Skeletal muscle tissue (tissue), 4 donors: ENCODE results near the gene ZNF516. TPM values are rescaled to one million over a fixed set of nuclear protein-coding genes. Genes with fewer than 3 reads are reported as not detected.

ENCODE experiments used
- H3K27ac ChIP-seq: one replicate; pipeline ENCODE4 v1.7.0; 2013; ENCODE audit warnings: mild to moderate bottlenecking, low read depth, low read length, inconsistent platforms
- H3K27me3 ChIP-seq, 3 donors: one replicate each; pipeline ENCODE4 v1.7.0; 2013; ENCODE audit warnings: low read length in 3 of 3; ENCODE audit not compliant: control insufficient read depth in 3 of 3, insufficient read depth in 3 of 3
- H3K36me3 ChIP-seq, 3 donors: one replicate each; pipeline ENCODE4 v1.7.0; 2013; ENCODE audit warnings: low read length in 3 of 3; ENCODE audit not compliant: control insufficient read depth in 3 of 3, insufficient read depth in 3 of 3
- H3K4me1 ChIP-seq, 3 donors: one replicate each; pipeline ENCODE4 v1.7.0; 2013; ENCODE audit warnings: low read length in 3 of 3, mild to moderate bottlenecking in 3 of 3; ENCODE audit not compliant: control insufficient read depth in 3 of 3, insufficient read depth in 3 of 3
- H3K4me3 ChIP-seq, 3 donors: one replicate each; pipeline ENCODE4 v1.7.0; 2013; ENCODE audit warnings: low read length in 3 of 3
- H3K9ac ChIP-seq, 3 donors: one replicate each; pipeline ENCODE4 v1.7.0; 2013; ENCODE audit warnings: low read length in 3 of 3, mild to moderate bottlenecking in 3 of 3, moderate library complexity in 2 of 3, low read depth in 1 of 3
- H3K9me3 ChIP-seq, 3 donors: one replicate each; pipeline ENCODE4 v1.7.0; 2013; ENCODE audit warnings: low read length in 3 of 3; ENCODE audit not compliant: control insufficient read depth in 3 of 3
- total RNA-seq: library from RNA; depleted of rRNA; stranded (reverse); fragments of >200 nt; gene quantifications from one replicate; pipeline ENCODE4 v1.2.3, GENCODE V29; 2014
- donor health status: Osteomylitis.

ZNF516 gene
- total RNA-seq, 1 donor from 2014 or later, result 33.9 TPM

DNA sequence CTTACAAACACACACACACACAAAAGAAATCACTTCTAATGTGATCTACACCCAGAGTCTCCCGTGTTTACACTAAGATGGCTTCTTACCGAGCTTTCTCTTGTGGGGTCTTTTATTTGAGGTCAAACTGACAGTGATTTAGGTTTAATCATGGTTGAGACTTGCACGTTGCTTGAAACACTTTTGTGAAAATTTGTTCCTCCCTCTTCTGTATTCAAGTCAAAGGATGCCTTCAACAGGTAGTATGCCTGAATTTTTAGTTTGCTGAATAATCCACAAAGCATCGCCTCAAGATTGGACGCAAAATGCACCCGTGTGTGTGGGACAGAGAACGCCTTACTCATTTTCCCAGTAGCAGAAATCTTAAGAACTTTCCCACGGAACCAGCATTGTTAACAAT lies 4.0 kb upstream of the ZNF516 start:
- H3K27me3 ChIP-seq, result no peaks in the 10 kb centered on the region
- H3K27ac ChIP-seq, result no peak overlapping the region
- H3K4me3 ChIP-seq, result no peak overlapping the region
- no peaks in the 10 kb centered on the region for H3K9me3 ChIP-seq
- H3K9ac ChIP-seq, result no peak overlapping the region
- no peaks in the 10 kb centered on the region for H3K36me3 ChIP-seq
- H3K4me1 ChIP-seq, result peaks cover 5 to 8% (median 6%) of the 10 kb centered on the region in 3 donors

DNA sequence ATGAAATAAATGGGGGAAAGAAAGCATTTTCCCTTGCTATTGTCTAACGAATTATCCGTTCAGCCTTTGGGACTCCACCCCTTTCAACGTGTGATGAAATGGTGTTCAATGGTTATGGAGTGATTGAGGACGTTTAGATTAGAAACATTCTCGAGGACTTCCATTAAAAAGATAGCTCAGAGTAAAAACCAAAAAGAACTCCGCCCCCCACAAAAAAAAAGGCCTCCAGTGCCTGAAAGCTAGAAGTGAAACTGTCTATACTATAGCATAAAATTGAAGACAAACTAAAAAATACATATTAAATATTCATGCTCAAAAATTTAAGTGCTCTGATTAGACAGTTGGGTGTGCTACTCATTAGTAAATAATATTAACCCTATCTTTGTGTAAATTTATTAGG lies 3.0 kb upstream of the ZNF516 start:
- Histone ChIP-seq H3K27ac (no peak overlapping the region), H3K4me3 (no peak overlapping the region), H3K4me1 (peaks cover 6 to 10% (median 8%) of the 10 kb centered on the region in 3 donors), H3K9me3 (no peaks in the 10 kb centered on the region), H3K27me3 (no peaks in the 10 kb centered on the region), H3K36me3 (no peaks in the 10 kb centered on the region), H3K9ac (no peak overlapping the region)

DNA sequence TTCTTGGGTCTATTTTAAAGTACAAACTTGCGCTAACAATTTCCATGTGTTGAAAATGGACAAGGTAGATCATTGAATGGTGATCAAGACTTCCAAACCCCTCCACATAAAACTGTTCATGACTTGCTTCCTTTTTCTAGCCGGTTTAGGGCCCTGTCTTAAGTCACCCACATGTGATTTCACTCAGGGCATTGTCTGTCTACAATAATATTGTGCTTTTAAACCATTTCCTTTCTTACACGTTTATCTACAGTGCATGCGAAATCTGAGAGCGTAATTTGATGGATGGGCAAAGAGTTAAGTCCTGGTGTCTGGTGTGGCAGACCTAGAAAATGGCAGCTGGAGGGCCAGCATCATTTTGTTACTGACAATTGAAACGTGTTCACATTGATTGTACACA lies 2.0 kb upstream of the ZNF516 start:
- peaks cover 10 to 16% (median 12%) of the 10 kb centered on the region in 3 donors for H3K4me1 ChIP-seq

DNA sequence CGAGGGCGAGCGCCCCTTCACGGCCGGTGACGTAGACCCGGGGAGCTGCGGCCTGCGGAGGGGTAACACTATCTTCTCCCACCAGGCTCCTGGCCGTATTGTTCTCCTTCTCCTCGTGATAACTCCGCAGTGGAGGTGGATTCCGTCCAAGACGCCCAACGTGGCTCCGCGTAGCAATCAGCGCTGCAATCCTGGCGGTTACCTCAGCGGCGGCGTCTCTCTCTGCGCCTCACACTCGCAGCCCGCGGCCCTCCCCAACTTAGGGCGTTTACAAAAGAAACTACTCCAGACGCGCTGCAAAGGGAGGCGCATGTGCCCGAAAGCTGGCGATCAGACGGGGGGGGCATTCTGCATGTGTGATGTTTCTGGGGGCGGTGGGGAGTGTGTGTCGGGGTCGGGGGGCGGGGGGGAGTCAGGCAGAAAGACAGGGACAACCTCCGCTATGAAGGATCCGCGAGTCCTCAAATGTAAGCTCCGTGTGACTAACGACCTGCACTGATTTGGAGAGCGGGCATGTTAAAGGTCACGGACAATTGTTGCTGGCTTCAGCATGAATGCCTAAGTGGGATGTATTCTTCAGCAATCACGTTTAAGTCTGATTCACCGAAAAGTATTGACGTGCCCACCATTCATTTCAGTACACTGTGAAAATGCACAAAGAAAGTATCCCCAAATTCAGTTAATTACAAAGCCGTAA lies 1.3 kb upstream of the ZNF516 start:
- H3K9me3 ChIP-seq, result no peaks in the 10 kb centered on the region
- H3K36me3 ChIP-seq, result no peaks in the 10 kb centered on the region
- H3K27ac ChIP-seq, result peak overlapping the region; percentile 15
- peaks cover 10 to 20% (median 16%) of the 10 kb centered on the region in 3 donors for H3K4me1 ChIP-seq
- peak overlapping the region; percentile 15 to 91 (median 78) for H3K9ac ChIP-seq
- no peaks in the 10 kb centered on the region for H3K27me3 ChIP-seq
- peak overlapping the region; percentile 77 to 92 (median 91) for H3K4me3 ChIP-seq

More for the DNA sequence above, 2.0 kb upstream of the ZNF516 start:
- no peaks in the 10 kb centered on the region for H3K9me3 ChIP-seq
- H3K27ac ChIP-seq, result no peak overlapping the region
- H3K27me3 ChIP-seq, result no peaks in the 10 kb centered on the region
- H3K36me3 ChIP-seq, result no peaks in the 10 kb centered on the region
- no peak overlapping the region for H3K4me3 ChIP-seq
- H3K9ac ChIP-seq, result no peak overlapping the region

DNA sequence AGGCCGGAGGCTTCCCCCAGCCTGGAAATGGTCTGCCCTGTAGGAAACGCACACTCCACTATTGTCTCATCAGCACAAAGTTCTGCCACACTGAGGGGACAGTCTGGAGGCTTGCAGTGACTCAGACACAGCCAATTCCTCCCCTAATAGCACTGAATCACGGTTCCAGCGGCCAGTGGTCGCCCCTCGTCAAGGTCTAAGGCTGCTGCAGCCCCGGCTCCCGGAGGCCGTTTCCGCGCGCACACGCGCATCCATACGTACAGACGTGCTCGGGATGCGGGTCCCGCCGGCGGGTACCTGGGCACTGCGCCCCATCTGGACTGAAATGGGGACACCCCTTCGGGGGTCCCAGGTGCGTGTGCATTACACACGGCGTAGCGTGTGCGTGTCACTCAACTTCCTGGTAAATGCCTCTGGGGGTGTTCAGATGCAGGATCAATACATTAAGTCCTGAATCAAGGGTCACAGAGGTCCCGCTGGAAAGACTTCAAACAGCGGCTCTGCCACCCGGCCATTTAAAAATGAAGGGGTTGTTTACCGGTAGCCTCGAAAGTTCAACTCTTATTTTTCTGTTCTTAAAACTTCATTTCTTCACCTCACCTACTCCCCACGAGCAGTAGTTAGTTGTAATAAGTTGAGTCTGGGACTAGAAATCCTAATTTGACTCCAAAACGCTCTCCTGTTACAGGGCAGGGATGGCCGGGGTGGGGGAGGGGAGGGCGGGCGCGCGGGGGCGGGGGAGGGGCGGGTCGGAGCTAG lies 572 bp upstream of the ZNF516 start:
- Histone ChIP-seq H3K36me3 (no peaks in the 10 kb centered on the region), H3K27me3 (no peaks in the 10 kb centered on the region), H3K9me3 (no peaks in the 10 kb centered on the region), H3K9ac (peak overlapping the region; percentile 79 to 91 (median 85)), H3K4me3 (peak overlapping the region; percentile 77 to 92 (median 91)), H3K27ac (peak overlapping the region; percentile 71), H3K4me1 (peaks cover 12 to 23% (median 17%) of the 10 kb centered on the region in 3 donors)

DNA sequence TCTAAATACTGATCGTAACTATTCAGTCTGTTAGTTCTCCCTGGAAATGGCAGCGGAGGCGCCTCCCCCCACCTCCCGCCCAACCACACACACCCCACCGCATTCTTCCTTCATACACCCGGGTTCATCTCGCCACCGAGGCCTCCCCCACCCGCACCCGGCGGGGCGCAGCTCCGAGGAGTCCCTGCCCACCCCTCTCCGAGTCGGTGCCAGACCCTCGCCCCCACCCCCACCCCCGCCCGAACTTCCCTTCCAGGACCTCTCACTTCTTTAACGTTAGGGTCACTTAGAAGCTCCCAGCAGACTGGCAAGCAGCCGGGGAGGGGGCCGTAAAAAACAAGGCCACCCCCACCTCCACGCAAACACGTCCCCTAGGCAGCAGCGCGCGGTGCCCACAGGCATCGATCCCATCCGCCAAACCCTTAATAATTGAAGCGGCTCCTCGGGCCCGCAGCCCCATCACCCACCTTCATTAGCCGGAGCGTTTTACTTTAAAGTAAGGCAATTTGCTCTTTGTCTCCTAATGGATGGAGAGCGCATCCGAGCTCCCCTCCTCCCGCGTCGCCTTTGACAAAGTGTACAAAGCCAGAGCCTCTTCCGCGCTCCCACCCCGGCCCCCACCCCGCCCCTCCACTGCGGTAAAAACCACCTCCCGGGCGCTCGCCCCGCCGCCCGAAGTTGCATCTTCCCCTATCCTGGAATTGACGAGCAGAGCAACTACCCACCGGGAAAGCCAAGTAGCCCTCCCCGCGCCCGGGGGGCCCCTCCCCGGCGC lies 624 bp downstream of the ZNF516 start:
- Histone ChIP-seq H3K27me3 (no peaks in the 10 kb centered on the region), H3K27ac (peak overlapping the region; percentile 88), H3K36me3 (no peaks in the 10 kb centered on the region), H3K9me3 (no peaks in the 10 kb centered on the region), H3K4me1 (peaks cover 23 to 28% (median 27%) of the 10 kb centered on the region in 3 donors), H3K9ac (peak overlapping the region; percentile 75 to 87 (median 84)), H3K4me3 (peak overlapping the region; percentile 94 to 96 (median 95))

DNA sequence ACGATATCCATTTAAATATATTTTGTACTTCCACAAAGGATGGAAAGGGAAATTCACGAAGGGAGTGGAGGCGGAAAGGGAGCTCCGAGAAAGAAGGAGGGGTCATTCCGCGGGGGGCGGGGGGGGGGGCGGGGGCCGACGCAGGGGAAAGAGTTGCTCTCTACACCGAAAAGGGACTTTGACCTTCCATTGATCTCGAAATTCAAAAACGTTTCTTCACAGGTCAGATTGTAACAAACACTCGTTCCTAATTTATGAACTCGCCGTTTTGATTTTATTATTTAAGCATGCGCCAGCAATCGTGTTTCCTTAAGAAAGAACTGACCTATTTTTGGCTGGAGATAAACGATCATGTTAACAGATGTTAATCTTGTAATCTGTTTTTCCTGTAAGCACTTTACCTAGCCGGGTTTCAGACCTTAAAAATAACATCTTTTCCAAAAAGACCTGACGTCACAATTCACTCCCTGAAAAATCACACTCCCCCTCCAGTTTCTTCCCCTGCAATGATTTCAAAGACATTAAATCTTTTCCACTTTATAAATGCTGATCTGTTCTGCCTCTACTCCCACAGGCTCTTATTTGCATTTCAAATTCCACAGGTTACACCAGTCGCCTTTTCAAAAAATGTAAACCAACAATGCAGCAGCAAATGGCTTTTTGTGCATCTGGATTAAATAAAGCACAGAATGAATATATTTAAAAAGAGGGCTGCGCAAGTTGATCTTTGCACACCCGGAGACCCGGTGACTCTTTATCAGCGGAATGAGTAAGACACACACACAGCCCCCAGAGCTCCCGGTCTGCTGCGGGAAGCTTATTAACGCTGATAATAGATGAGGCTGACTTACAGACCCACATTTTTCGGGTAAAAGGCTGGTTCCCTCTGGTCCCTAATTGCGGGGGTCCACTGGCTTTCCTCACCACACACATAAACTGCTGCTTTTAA lies 1.6 kb downstream of the ZNF516 start:
- no peaks in the 10 kb centered on the region for H3K27me3 ChIP-seq
- peak overlapping the region; percentile 88 for H3K27ac ChIP-seq
- H3K36me3 ChIP-seq, result no peaks in the 10 kb centered on the region
- peaks cover 26 to 35% (median 30%) of the 10 kb centered on the region in 3 donors for H3K4me1 ChIP-seq
- peak overlapping the region; percentile 94 to 96 (median 95) for H3K4me3 ChIP-seq
- peak overlapping the region; percentile 85 to 89 (median 87) for H3K9ac ChIP-seq
- no peaks in the 10 kb centered on the region for H3K9me3 ChIP-seq

DNA sequence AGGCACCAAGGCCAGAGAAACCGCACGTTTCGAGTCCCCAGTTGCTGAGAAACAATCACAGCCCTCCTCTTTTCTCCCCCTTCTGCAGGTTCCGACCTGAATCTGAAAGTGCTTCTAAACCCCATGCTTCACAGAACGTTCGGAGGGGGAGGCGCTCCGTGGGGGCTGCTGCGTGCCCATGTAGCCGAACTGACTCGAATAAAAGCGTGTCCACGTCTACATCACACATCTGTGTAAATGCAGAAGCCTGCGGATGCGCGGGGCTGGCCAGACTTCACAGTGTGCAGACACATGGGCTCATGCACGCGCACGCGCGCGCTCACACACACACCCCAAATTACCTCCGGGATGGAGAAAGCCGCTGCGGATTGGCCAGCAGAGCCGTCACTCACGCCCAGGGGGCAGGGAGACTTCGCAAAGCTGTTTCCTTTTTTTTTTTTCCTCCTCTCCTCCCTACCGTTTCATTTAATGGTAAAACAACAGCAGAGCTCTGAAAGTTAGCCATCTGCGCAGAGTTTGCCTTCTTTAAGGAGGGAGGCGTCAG lies 2.3 kb downstream of the ZNF516 start:
- no peaks in the 10 kb centered on the region for H3K36me3 ChIP-seq
- H3K4me3 ChIP-seq, result peak overlapping the region; percentile 94 to 96 (median 95)
- no peaks in the 10 kb centered on the region for H3K27me3 ChIP-seq
- peak overlapping the region; percentile 88 for H3K27ac ChIP-seq
- H3K4me1 ChIP-seq, result peaks cover 31 to 40% (median 36%) of the 10 kb centered on the region in 3 donors
- peak overlapping the region; percentile 85 to 89 (median 87) for H3K9ac ChIP-seq
- no peaks in the 10 kb centered on the region for H3K9me3 ChIP-seq
